Right kidney (tissue), 1 donor: ENCODE data around the gene EVI2B.
"Not testable (repeated sequence)": the region's sequence is repeated elsewhere in the genome, so short reads cannot be mapped to it uniquely, and the experiment has no call there.

ENCODE experiments used
- DNase-seq: peaks from one replicate; pipeline ENCODE4 v3.0.0-alpha.2; 2016

Gene EVI2B

DNA sequence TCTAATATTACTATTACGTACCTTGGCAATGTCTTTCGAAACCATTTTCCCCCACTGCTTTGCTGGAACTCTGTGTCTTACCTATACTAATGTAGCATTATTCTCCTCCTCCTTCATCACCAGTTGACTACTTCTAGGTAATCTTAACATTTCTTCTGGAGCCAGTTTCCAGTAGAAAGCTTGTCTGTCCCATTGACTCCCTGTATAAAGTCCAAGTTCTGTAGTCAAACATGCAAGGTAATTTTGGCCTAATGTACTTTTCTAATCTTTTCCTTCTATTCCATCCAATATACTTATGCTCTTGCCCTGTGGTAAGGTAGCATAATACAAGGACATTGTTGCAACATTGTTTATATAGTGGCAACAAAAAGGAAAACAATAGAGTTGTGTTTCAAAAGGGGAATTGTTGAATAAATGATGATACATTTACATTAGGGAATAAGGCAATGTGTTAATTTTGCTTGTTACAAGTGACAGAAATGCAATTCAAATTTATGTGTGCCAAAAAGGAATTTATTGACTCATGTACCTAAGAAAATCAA is 44.7 kb downstream of the EVI2B start:
- DNase-seq, result no peak

- DNase-seq, result no peak
These were observed 47.8 kb downstream of the EVI2B start for GRCh38 chr17:31266042-31266441.

DNA sequence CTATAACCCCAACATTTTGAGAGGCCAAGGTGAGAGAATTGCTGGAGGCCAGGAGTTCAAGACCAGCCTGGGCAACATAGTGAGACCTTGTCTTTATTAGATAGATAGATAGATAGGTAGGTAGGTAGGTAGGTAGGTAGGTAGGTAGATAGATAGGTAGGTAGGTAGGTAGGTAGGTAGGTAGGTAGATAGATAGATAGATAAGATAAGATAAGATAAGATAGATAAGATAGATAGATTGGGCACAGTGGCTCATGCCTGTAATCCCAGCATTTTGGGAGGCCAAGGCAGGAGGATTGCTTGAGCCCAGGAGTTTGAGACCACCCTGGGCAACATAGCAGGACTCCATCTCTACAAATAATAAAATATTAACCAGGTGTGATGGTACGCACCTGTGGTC is 50.9 kb downstream of the EVI2B start:
- not testable (repeated sequence) for DNase-seq

GRCh38 chr17:31261601-31262000 is 52.3 kb downstream of the EVI2B start:
- DNase-seq, result no peak

DNA sequence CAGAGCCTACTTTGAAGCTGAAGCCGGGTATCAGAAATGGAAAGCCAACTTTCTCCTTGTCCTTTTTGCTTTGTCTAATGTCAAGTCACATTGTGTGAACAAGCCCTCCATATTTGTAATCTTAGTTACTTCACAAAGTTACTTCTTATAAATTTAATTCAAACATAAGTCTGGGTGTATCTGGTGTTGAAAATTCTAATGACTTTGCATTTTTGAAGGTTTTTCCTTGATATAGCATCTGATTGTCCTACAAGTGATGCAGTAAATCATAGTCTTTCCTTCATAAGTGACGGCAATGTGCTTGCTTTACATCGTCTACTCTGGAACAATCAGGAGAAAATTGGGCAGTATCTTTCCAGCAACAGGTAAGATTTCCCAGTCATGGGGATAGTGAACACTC is 53.7 kb downstream of the EVI2B start:
- DNase-seq, result no peak

- DNase-seq, result no peak
These were observed 56.9 kb downstream of the EVI2B start for GRCh38 chr17:31256936-31257335.

GRCh38 chr17:31254654-31255053 is 59.2 kb downstream of the EVI2B start:
- no peak for DNase-seq
